K562 (cell line): ENCODE measurements around the gene SLC34A1. TPM values are rescaled to one million over a fixed set of nuclear protein-coding genes. Genes with fewer than 3 reads are reported as not detected.

Experiments used
- CAMTA2 ChIP-seq: fragments of 250-450 bp; sonication (Bioruptor Pico); conservative IDR thresholded peaks from 2 replicates; pipeline ENCODE4 v1.5.1; 2022
- COPS2 ChIP-seq: fragments of 450-650 bp; conservative IDR thresholded peaks from 2 replicates; pipeline ENCODE4 v1.6.1; 2016; ENCODE audit warnings: mild to moderate bottlenecking, moderate library complexity
- CTCFL ChIP-seq: IDR thresholded peaks from 2 replicates; pipeline ENCODE4 v1.6.1; 2011; ENCODE audit warnings: borderline replicate concordance, low read depth, mild to moderate bottlenecking, moderate library complexity, low read length; ENCODE audit not compliant: insufficient read depth, poor library complexity, severe bottlenecking
- DPF2 ChIP-seq: fragments of 450-650 bp; IDR thresholded peaks from 2 replicates; pipeline ENCODE4 v1.6.1; 2016
- ETS1 ChIP-seq: conservative IDR thresholded peaks from 2 replicates; pipeline ENCODE4 v1.6.1; 2011; ENCODE audit warnings: low read depth, mild to moderate bottlenecking, low read length; ENCODE audit not compliant: control insufficient read depth
- MAFG ChIP-seq: fragments of 450-650 bp; conservative IDR thresholded peaks from 2 replicates; pipeline ENCODE4 v1.6.1; 2016; ENCODE audit warnings: missing genetic modification characterization, missing compliant biosample characterization
- MTA3 ChIP-seq: fragments of 450-650 bp; formaldehyde crosslinking; IDR thresholded peaks from 2 replicates; pipeline ENCODE4 v1.6.1; 2017; ENCODE audit warnings: mild to moderate bottlenecking, borderline replicate concordance
- NELFE ChIP-seq: IDR thresholded peaks from 2 replicates; pipeline ENCODE4 v1.6.1; 2011; ENCODE audit warnings: mild to moderate bottlenecking; ENCODE audit not compliant: insufficient read depth, insufficient read length
- NEUROD1 ChIP-seq: fragments of 150-350 bp; IDR thresholded peaks from 2 replicates; pipeline ENCODE4 v1.6.1; 2014; ENCODE audit warnings: borderline replicate concordance, low read length, low read depth; ENCODE audit not compliant: partially characterized antibody
- POLR2A ChIP-seq: fragments of 450-650 bp; conservative IDR thresholded peaks from 2 replicates; pipeline ENCODE4 v1.6.1; 2016
- RCOR1 ChIP-seq, 2 experiments: IDR thresholded peaks; 2 replicates each; pipeline ENCODE4 v1.6.1; 2012; ENCODE audit warnings: low read depth in 2 of 2, low read length in 2 of 2, borderline replicate concordance in 1 of 2, improper control_type of control experiment in 1 of 2
- SETDB1 ChIP-seq: IDR thresholded peaks from one replicate; pipeline ENCODE4 v1.6.1; 2012; ENCODE audit warnings: low read length, control low read depth, inconsistent platforms
- SMARCA5 ChIP-seq: fragments of 450-650 bp; IDR thresholded peaks from 2 replicates; pipeline ENCODE4 v1.6.1; 2016
- SP2 ChIP-seq: IDR thresholded peaks from 2 replicates; pipeline ENCODE4 v1.6.1; 2011; ENCODE audit warnings: mild to moderate bottlenecking, low read depth, low read length, moderate library complexity; ENCODE audit not compliant: poor library complexity, severe bottlenecking; ENCODE audit errors: extremely low read depth
- UBTF ChIP-seq, 2 experiments: IDR thresholded peaks; 2 replicates each; pipeline ENCODE4 v1.6.1; 2012; ENCODE audit warnings: improper control_type of control experiment in 2 of 2, low read depth in 2 of 2, low read length in 2 of 2, borderline replicate concordance in 1 of 2
- ZFPM2 ChIP-seq: fragments of 250-450 bp; sonication (Bioruptor Pico); IDR thresholded peaks from 2 replicates; pipeline ENCODE4 v1.5.1; 2022; ENCODE audit warnings: mild to moderate bottlenecking
- ZNF316 ChIP-seq: fragments of 450-650 bp; IDR thresholded peaks from 2 replicates; pipeline ENCODE4 v1.6.1; 2016
- ZNF398 ChIP-seq: fragments of 250-450 bp; sonication (Bioruptor Pico); IDR thresholded peaks from 2 replicates; pipeline ENCODE4 v1.8.0; 2021; ENCODE audit warnings: moderate library complexity, mild to moderate bottlenecking, inconsistent platforms
- ZNF431 ChIP-seq: sonication (generic); formaldehyde crosslinking; IDR thresholded peaks from 2 replicates; pipeline ENCODE4 v1.8.0; 2022; ENCODE audit warnings: mild to moderate bottlenecking, missing genetic modification reagents
- ZNF589 ChIP-seq: fragments of 200-800 bp; sonication (Bioruptor generic); IDR thresholded peaks from 2 replicates; pipeline ENCODE4 v1.6.1; 2016; ENCODE audit warnings: low read depth, missing genetic modification characterization, missing compliant biosample characterization
- polyA plus RNA-seq, 8 experiments: library from polyadenylated mRNA; depleted of rRNA in 4 of 8; stranded (reverse) in 5 of 8; unstranded in 3 of 8; fragments of >200 nt; fragmentation: Nextera tagmentation in 2 of 8; fragmentation: Illumina TruSeq in 1 of 8; extraction: Ambion mirVana in 2 of 8; extraction: Trizol in 1 of 8; gene quantifications; 2 replicates each; pipeline versions ENCODE4 v1.2.1 to v1.2.3, GENCODE V29; 2011 to 2014; ENCODE audit warnings: inconsistent platforms in 1 of 8, missing spikeins in 1 of 8
- total RNA-seq, 7 experiments: library from RNA; depleted of rRNA in 6 of 7; stranded (reverse); fragments of >200 nt in 6 of 7; fragmentation: Illumina TruSeq in 2 of 7; extraction: Trizol in 2 of 7; gene quantifications; 2 replicates each; pipeline versions ENCODE4 v1.2.1 to v1.2.3, GENCODE V29; 2011 to 2021; ENCODE audit warnings: low replicate concordance in 1 of 7

Gene SLC34A1
- total and polyA plus RNA-seq, 9 of the 15 experiments (the other 6 are each of a cell fraction or from before 2014, with no cell fraction given): not detected

GRCh38 chr5:177427919-177428573 is 43.8 kb downstream of the SLC34A1 start (continued):
- 0 out of 2 replicates have a peak, but pooled peaks have one; percentile 49 for TF ChIP-seq ETS1
- peak; percentile 17 for TF ChIP-seq SP2
- peak; percentile 31; the same call in 1 of the 2 replicates for TF ChIP-seq POLR2A
- TF ChIP-seq SMARCA5: 0 out of 2 replicates have a peak, but pooled peaks have one; percentile 66
- TF ChIP-seq MTA3: peak; percentile 29; the same call in 1 of the 2 replicates
- TF ChIP-seq CTCFL: peak; percentile 50
- TF ChIP-seq ZNF316: peak; percentile 93
- TF ChIP-seq MAFG: peak; percentile 90
- TF ChIP-seq ZFPM2 (CRISPR knock-in tag): no peak
- TF ChIP-seq DPF2: peak; percentile 74
- TF ChIP-seq RCOR1 (IDR thresholded peaks at IDR 0.05; ENCODE audit: borderline replicate concordance in 1 of 2, low read depth in 2 of 2, low read length in 2 of 2): peak in 1 of 2 experiments; percentile 86; a peak in 2 of 4 replicates
- TF ChIP-seq ZNF431 (CRISPR knock-in tag): 0 out of 2 replicates have a peak, but pooled peaks have one; percentile 0
- peak in 1 of 2 experiments; percentile 43; a peak in 1 of 4 replicates for TF ChIP-seq UBTF (IDR thresholded peaks at IDR 0.05; ENCODE audit: borderline replicate concordance in 1 of 2, low read depth in 2 of 2, low read length in 2 of 2)
- TF ChIP-seq SETDB1: no peak
- TF ChIP-seq NELFE: no peak
- TF ChIP-seq COPS2: no peak
- TF ChIP-seq ZNF398 (CRISPR knock-in tag): no peak
- TF ChIP-seq ZNF589 (CRISPR knock-in tag): no peak; the same call in 1 of the 2 replicates
- no peak for TF ChIP-seq NEUROD1
- no peak for TF ChIP-seq CAMTA2 (CRISPR knock-in tag)
